ENCODE results near the gene CCL19.

The CCL19 gene

DNA sequence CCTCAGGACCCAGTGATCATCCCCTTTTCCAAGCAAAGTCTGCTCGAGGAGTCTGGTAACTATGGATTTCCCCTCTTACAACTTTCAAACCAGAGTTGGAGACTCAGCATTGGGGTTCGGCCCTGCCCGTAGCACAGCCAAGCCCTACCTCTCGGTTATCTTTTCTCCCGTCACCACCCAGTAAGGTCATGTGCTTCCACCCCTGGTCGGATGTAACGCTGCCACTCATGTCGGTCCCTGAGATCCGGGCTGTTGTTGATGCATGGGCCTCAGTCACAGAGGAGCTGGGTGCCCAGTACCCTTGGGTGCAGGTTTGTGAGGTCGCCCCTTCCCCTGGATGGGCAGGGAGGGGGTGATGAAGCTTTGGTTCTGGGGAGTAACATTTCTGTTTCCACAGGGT, 43.4 kb downstream of the CCL19 start:
- Histone ChIP-seq H2AK5ac (ENCODE audit: low read length) (no peak overlapping the region), H3K4me2 (ENCODE audit: low read length) (peak overlapping the region; percentile 78), H3K23ac (ENCODE audit: low read length) (no peak overlapping the region), H3K18ac (ENCODE audit: low read length) (peak overlapping the region; percentile 44), H4K91ac (ENCODE audit: low read depth, low read length) (no peak overlapping the region), H3K9ac (ENCODE audit: low read length) (no peak overlapping the region), H2BK120ac (ENCODE audit: insufficient read depth, low read length, poor library complexity) (no peak overlapping the region), H3K4me1 (ENCODE audit: control insufficient read depth in 1 of 2, insufficient read depth in 2 of 2, low read length in 2 of 2) (peaks cover 39% of the 10 kb centered on the region in 2 experiments), H2BK12ac (ENCODE audit: low read length) (no peak overlapping the region), H2BK5ac (ENCODE audit: low read depth, low read length, poor library complexity) (no peak overlapping the region), H3K14ac (ENCODE audit: low read length) (no peak overlapping the region), H3K4ac (ENCODE audit: low read depth, low read length) (peak overlapping the region; percentile 19), H3K9me3 (ENCODE audit: insufficient read depth, low read depth, low read length) (no peaks in the 10 kb centered on the region), H3K4me3 (ENCODE audit: low read depth, low read length) (no peak overlapping the region), H3K36me3 (ENCODE audit: control insufficient read depth in 1 of 2, insufficient read depth in 2 of 2, low read length in 2 of 2) (peaks cover 15 to 17% of the 10 kb centered on the region in 2 experiments), H3K27ac (ENCODE audit: low read depth, low read length) (no peak overlapping the region), H2AFZ (ENCODE audit: insufficient read depth, low read length, poor library complexity) (peak overlapping the region; percentile 26), H4K8ac (ENCODE audit: low read depth, low read length) (no peak overlapping the region), H4K12ac (ENCODE audit: low read depth, low read length) (no peak overlapping the region), H3K79me2 (ENCODE audit: control insufficient read depth, insufficient read depth, low read length, poor library complexity) (peaks cover 12% of the 10 kb centered on the region), H3K27me3 (ENCODE audit: insufficient read depth, low read length) (no peaks in the 10 kb centered on the region), H3K79me1 (ENCODE audit: low read length) (peaks cover 12% of the 10 kb centered on the region)
- no CpG with 5 or more reads among the region's 10 CpGs for WGBS (ENCODE audit: extremely low coverage, insufficient coverage, insufficient read length)
- DNase-seq: no peak

GRCh38 chr9:34647084-34647403, 44.0 kb downstream of the CCL19 start:
- H3K9ac ChIP-seq (ENCODE audit: low read length): peak overlapping the region; percentile 62

DNA sequence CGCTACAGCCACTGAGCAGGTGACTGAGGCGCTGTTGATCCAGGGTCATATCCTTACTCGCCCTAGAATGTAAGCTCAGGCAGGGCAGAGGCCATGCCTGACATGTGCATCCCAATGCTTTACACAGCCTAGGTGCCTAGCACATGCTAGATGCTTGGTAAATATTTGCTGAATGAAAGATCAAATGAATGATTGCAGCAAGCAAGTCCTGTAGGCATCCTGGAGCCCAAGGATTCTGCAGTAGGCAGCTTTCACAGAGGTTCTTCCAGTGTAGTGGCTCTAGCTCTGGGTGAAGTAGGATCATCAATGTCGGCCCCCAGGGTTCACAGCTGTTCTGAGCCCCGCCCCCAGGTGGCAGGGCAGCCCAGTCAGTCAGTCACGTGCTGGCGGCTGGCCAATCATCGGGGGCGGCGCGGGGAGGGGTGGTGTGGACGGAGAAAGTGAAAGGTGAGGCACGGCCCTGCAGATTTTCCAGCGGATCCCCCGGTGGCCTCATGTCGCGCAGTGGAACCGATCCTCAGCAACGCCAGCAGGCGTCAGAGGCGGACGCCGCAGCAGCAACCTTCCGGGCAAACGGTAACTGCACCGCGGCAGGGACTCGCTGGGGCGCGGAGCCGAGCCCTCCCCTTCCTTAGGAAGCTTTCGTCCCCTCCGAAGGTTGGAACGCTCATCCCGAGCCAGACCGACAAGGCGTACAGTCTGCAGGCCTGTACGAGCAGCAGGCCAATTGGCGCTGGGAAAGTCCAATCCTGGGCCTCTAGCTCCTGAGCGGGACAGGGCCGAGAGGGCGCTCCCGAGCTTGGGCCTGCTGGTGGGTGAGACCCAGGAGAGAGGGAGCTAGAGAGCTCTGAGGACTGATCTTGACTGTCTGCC, 44.6 kb downstream of the CCL19 start, which contains the start of gene GALT:
Gene GALT (plus strand): TSS at position 465 of the 873 bp plus-strand sequence. CDS start 30 bp downstream, at position 495.
- Histone ChIP-seq H3K79me2 (ENCODE audit: control insufficient read depth, insufficient read depth, low read length, poor library complexity) (peaks cover 12% of the 10 kb centered on the region), H3K18ac (ENCODE audit: low read length) (peak within 1 kb of the TSS; percentile 87), H3K27ac (ENCODE audit: low read depth, low read length) (peak within 1 kb of the TSS; percentile 76), H3K4me2 (ENCODE audit: low read length) (peak within 1 kb of the TSS; percentile 78), H4K8ac (ENCODE audit: low read depth, low read length) (peak within 1 kb of the TSS; percentile 89), H2AK5ac (ENCODE audit: low read length) (peak within 1 kb of the TSS; percentile 50), H3K79me1 (ENCODE audit: low read length) (peaks cover 11% of the 10 kb centered on the region), H3K4me1 (ENCODE audit: control insufficient read depth in 1 of 2, insufficient read depth in 2 of 2, low read length in 2 of 2) (peaks cover 32 to 33% of the 10 kb centered on the region in 2 experiments), H2AFZ (ENCODE audit: insufficient read depth, low read length, poor library complexity) (peak within 1 kb of the TSS; percentile 72), H4K91ac (ENCODE audit: low read depth, low read length) (peak within 1 kb of the TSS; percentile 86), H2BK5ac (ENCODE audit: low read depth, low read length, poor library complexity) (peak within 1 kb of the TSS; percentile 73), H4K12ac (ENCODE audit: low read depth, low read length) (peak within 1 kb of the TSS; percentile 70), H3K27me3 (ENCODE audit: insufficient read depth, low read length) (no peaks in the 10 kb centered on the region), H3K9ac (ENCODE audit: low read length) (peak within 1 kb of the TSS; percentile 81), H3K9me3 (ENCODE audit: insufficient read depth, low read depth, low read length) (no peaks in the 10 kb centered on the region), H3K14ac (ENCODE audit: low read length) (peak within 1 kb of the TSS; percentile 95), H2BK12ac (ENCODE audit: low read length) (peak within 1 kb of the TSS; percentile 76), H3K23ac (ENCODE audit: low read length) (no peak within 1 kb of the TSS), H3K4me3 (ENCODE audit: low read depth, low read length) (peak within 1 kb of the TSS; percentile 81), H3K4ac (ENCODE audit: low read depth, low read length) (peak within 1 kb of the TSS; percentile 67), H3K36me3 (ENCODE audit: control insufficient read depth in 1 of 2, insufficient read depth in 2 of 2, low read length in 2 of 2) (peaks cover 15 to 17% of the 10 kb centered on the region in 2 experiments), H2BK120ac (ENCODE audit: insufficient read depth, low read length, poor library complexity) (peak within 1 kb of the TSS; percentile 67)
- DNase-seq: peak; percentile 93 to 95
- WGBS (ENCODE audit: extremely low coverage, insufficient coverage, insufficient read length): no CpG with 5 or more reads among the region's 43 CpGs

More at GRCh38 chr9:34647084-34647403, 44.0 kb downstream of the CCL19 start:
- Histone ChIP-seq H3K79me2 (ENCODE audit: control insufficient read depth, insufficient read depth, low read length, poor library complexity) (peaks cover 12% of the 10 kb centered on the region), H3K27me3 (ENCODE audit: insufficient read depth, low read length) (no peaks in the 10 kb centered on the region), H3K79me1 (ENCODE audit: low read length) (peaks cover 12% of the 10 kb centered on the region), H4K12ac (ENCODE audit: low read depth, low read length) (no peak overlapping the region), H2AFZ (ENCODE audit: insufficient read depth, low read length, poor library complexity) (peak overlapping the region; percentile 72), H2BK5ac (ENCODE audit: low read depth, low read length, poor library complexity) (peak overlapping the region; percentile 23), H3K4ac (ENCODE audit: low read depth, low read length) (peak overlapping the region; percentile 67), H3K4me3 (ENCODE audit: low read depth, low read length) (peak overlapping the region; percentile 81), H2BK120ac (ENCODE audit: insufficient read depth, low read length, poor library complexity) (peak overlapping the region; percentile 9), H3K9me3 (ENCODE audit: insufficient read depth, low read depth, low read length) (no peaks in the 10 kb centered on the region), H3K4me2 (ENCODE audit: low read length) (peak overlapping the region; percentile 78), H3K23ac (ENCODE audit: low read length) (no peak overlapping the region), H3K4me1 (ENCODE audit: control insufficient read depth in 1 of 2, insufficient read depth in 2 of 2, low read length in 2 of 2) (peaks cover 33% of the 10 kb centered on the region in 2 experiments), H3K14ac (ENCODE audit: low read length) (peak overlapping the region; percentile 95), H3K27ac (ENCODE audit: low read depth, low read length) (peak overlapping the region; percentile 76), H4K91ac (ENCODE audit: low read depth, low read length) (peak overlapping the region; percentile 86), H3K36me3 (ENCODE audit: control insufficient read depth in 1 of 2, insufficient read depth in 2 of 2, low read length in 2 of 2) (peaks cover 15 to 17% of the 10 kb centered on the region in 2 experiments), H4K8ac (ENCODE audit: low read depth, low read length) (peak overlapping the region; percentile 89), H3K18ac (ENCODE audit: low read length) (peak overlapping the region; percentile 87), H2BK12ac (ENCODE audit: low read length) (no peak overlapping the region), H2AK5ac (ENCODE audit: low read length) (peak overlapping the region; percentile 50)
- DNase-seq: no peak
- no CpG with 5 or more reads among the region's 8 CpGs for WGBS (ENCODE audit: extremely low coverage, insufficient coverage, insufficient read length)

DNA sequence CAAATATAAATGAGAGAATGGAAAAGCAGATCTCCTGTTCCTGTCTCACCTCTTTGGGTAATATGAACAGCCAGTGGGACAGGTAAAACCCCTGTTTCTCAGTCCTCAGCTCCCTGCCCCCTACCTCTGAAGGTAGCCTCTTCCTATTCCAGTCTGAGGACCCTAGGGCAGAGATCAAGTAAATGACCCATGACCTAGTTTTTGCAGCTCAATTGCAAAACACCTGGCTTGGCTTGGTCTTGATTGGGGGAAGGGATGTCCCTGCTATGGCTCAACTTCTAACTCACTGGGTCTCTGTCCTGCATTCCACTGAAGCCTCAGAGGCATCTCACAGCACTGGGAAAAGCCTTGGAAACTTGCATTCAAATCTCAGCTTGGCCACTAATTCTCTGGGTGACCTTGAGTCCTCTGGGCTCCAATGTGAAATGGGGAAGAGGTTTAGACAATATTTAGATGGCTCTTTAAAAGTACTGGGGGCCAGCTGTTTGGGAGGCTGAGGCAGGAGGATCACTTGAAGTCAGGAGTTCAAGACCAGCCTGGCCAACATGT, 46.2 kb downstream of the CCL19 start:
- Histone ChIP-seq H3K4me3 (ENCODE audit: low read depth, low read length) (no peak overlapping the region), H2AK5ac (ENCODE audit: low read length) (no peak overlapping the region), H3K4ac (ENCODE audit: low read depth, low read length) (no peak overlapping the region), H3K14ac (ENCODE audit: low read length) (no peak overlapping the region), H3K27ac (ENCODE audit: low read depth, low read length) (peak overlapping the region; percentile 60), H2BK12ac (ENCODE audit: low read length) (no peak overlapping the region), H3K23ac (ENCODE audit: low read length) (no peak overlapping the region), H3K79me2 (ENCODE audit: control insufficient read depth, insufficient read depth, low read length, poor library complexity) (peaks cover 12% of the 10 kb centered on the region), H3K27me3 (ENCODE audit: insufficient read depth, low read length) (no peaks in the 10 kb centered on the region), H3K79me1 (ENCODE audit: low read length) (peaks cover 11% of the 10 kb centered on the region), H3K4me2 (ENCODE audit: low read length) (peak overlapping the region; percentile 3), H3K9me3 (ENCODE audit: insufficient read depth, low read depth, low read length) (no peaks in the 10 kb centered on the region), H2BK120ac (ENCODE audit: insufficient read depth, low read length, poor library complexity) (peak overlapping the region; percentile 57), H3K18ac (ENCODE audit: low read length) (no peak overlapping the region), H3K36me3 (ENCODE audit: control insufficient read depth in 1 of 2, insufficient read depth in 2 of 2, low read length in 2 of 2) (peaks cover 11 to 15% of the 10 kb centered on the region in 2 experiments), H4K12ac (ENCODE audit: low read depth, low read length) (no peak overlapping the region), H3K4me1 (ENCODE audit: control insufficient read depth in 1 of 2, insufficient read depth in 2 of 2, low read length in 2 of 2) (peaks cover 24 to 28% of the 10 kb centered on the region in 2 experiments), H2BK5ac (ENCODE audit: low read depth, low read length, poor library complexity) (peak overlapping the region; percentile 50), H4K91ac (ENCODE audit: low read depth, low read length) (peak overlapping the region; percentile 57), H2AFZ (ENCODE audit: insufficient read depth, low read length, poor library complexity) (peak overlapping the region; percentile 45), H4K8ac (ENCODE audit: low read depth, low read length) (peak overlapping the region; percentile 57), H3K9ac (ENCODE audit: low read length) (no peak overlapping the region)
- peak; percentile 24 to 39 for DNase-seq

Data from trophoblast cell (in vitro differentiated cells and primary cell).